K562 (cell line): Measurements from ENCODE around the gene USP1. TPM values are rescaled to one million over a fixed set of nuclear protein-coding genes. Genes with fewer than 3 reads are reported as not detected.

Source experiments
- ADNP ChIP-seq: fragments of 200-800 bp; sonication (Bioruptor generic); IDR thresholded peaks from 2 replicates; pipeline ENCODE4 v1.6.1; 2016; ENCODE audit warnings: missing genetic modification characterization, missing compliant biosample characterization
- CBX2 ChIP-seq: fragments of 200-600 bp; sonication (generic); IDR thresholded peaks from one replicate; pipeline ENCODE4 v1.6.1; 2012; ENCODE audit warnings: mild to moderate bottlenecking, low read length, inconsistent platforms; ENCODE audit not compliant: insufficient read depth, poor library complexity, severe bottlenecking
- DMBX1 ChIP-seq: fragments of 250-450 bp; sonication (Bioruptor Pico); IDR thresholded peaks from 2 replicates; pipeline ENCODE4 v1.8.0; 2022; ENCODE audit warnings: inconsistent platforms, mild to moderate bottlenecking, moderate library complexity, borderline replicate concordance
- EP300 ChIP-seq: IDR thresholded peaks from 2 replicates; pipeline ENCODE4 v1.6.1; 2012; ENCODE audit warnings: low read length, improper control_type of control experiment
- SLC30A9 ChIP-seq: fragments of 250-450 bp; sonication (Bioruptor Pico); IDR thresholded peaks from 2 replicates; pipeline ENCODE4 v1.8.0; 2022; ENCODE audit warnings: mild to moderate bottlenecking, moderate library complexity
- SUPT5H ChIP-seq: fragments of 450-650 bp; IDR thresholded peaks from 2 replicates; pipeline ENCODE4 v1.6.1; 2016
- ZBTB1 ChIP-seq: sonication (generic); formaldehyde crosslinking; IDR thresholded peaks from 2 replicates; pipeline ENCODE4 v1.8.1; 2023; ENCODE audit warnings: missing genetic modification reagents, low read depth, mild to moderate bottlenecking, borderline replicate concordance
- ZNF124 ChIP-seq: sonication (generic); formaldehyde crosslinking; IDR thresholded peaks from 2 replicates; pipeline ENCODE4 v1.8.1; 2022; ENCODE audit warnings: missing genetic modification reagents
- ZNF133 ChIP-seq: fragments of 250-450 bp; sonication (Bioruptor Pico); IDR thresholded peaks from 2 replicates; pipeline ENCODE4 v1.4.0; 2020; ENCODE audit warnings: mild to moderate bottlenecking
- ZNF253 ChIP-seq: fragments of 250-450 bp; sonication (Bioruptor Pico); conservative IDR thresholded peaks from 2 replicates; pipeline ENCODE4 v1.6.1; 2021; ENCODE audit warnings: mild to moderate bottlenecking
- ZNF318 ChIP-seq, 2 experiments: fragments of 450-650 bp; IDR thresholded peaks; 2 replicates each; pipeline ENCODE4 v1.6.1; 2016; ENCODE audit warnings: mild to moderate bottlenecking in 2 of 2, borderline replicate concordance in 1 of 2, low read depth in 1 of 2, moderate library complexity in 1 of 2
- ZNF740 ChIP-seq, 3 experiments: fragments of 200-800 bp in 1 of 3; sonication (Bioruptor generic) in 1 of 3; sonication (generic) in 1 of 3; formaldehyde crosslinking in 1 of 3; IDR thresholded peaks; 2 replicates each; pipeline versions ENCODE4 v1.6.1 to v1.8.0; 2016 to 2022; ENCODE audit warnings: mild to moderate bottlenecking in 2 of 3, missing compliant biosample characterization in 2 of 3, missing genetic modification characterization in 2 of 3, missing genetic modification reagents in 1 of 3
- polyA plus RNA-seq, 8 experiments: library from polyadenylated mRNA; depleted of rRNA in 4 of 8; stranded (reverse) in 5 of 8; unstranded in 3 of 8; fragments of >200 nt; fragmentation: Nextera tagmentation in 2 of 8; fragmentation: Illumina TruSeq in 1 of 8; extraction: Ambion mirVana in 2 of 8; extraction: Trizol in 1 of 8; gene quantifications; 2 replicates each; pipeline versions ENCODE4 v1.2.1 to v1.2.3, GENCODE V29; 2011 to 2014; ENCODE audit warnings: inconsistent platforms in 1 of 8, missing spikeins in 1 of 8
- total RNA-seq, 7 experiments: library from RNA; depleted of rRNA in 6 of 7; stranded (reverse); fragments of >200 nt in 6 of 7; fragmentation: Illumina TruSeq in 2 of 7; extraction: Trizol in 2 of 7; gene quantifications; 2 replicates each; pipeline versions ENCODE4 v1.2.1 to v1.2.3, GENCODE V29; 2011 to 2021; ENCODE audit warnings: low replicate concordance in 1 of 7

USP1 gene
- total and polyA plus RNA-seq, 9 of the 15 experiments (the other 6 are each of a cell fraction or from before 2014, with no cell fraction given): 27.3 to 87.9 (median 51.7) TPM

- no peak for TF ChIP-seq CBX2
- TF ChIP-seq SLC30A9 (CRISPR knock-in tag): no peak
- TF ChIP-seq ZNF318 (IDR thresholded peaks at IDR 0.05; ENCODE audit: borderline replicate concordance in 1 of 2, low read depth in 1 of 2): no peak
- no peak for TF ChIP-seq ZNF253 (CRISPR knock-in tag)
- peak; percentile 85 for TF ChIP-seq SUPT5H
- TF ChIP-seq ZNF740 (CRISPR knock-in tag; IDR thresholded peaks at IDR 0.05): no peak
- no peak for TF ChIP-seq ZNF740 (tag; IDR thresholded peaks at IDR 0.05)
- TF ChIP-seq ZNF124 (CRISPR knock-in tag): no peak
- TF ChIP-seq ZNF133 (CRISPR knock-in tag): no peak
- TF ChIP-seq ADNP (tag): no peak
- no peak; the same call in 1 of the 2 replicates for TF ChIP-seq EP300
- no peak for TF ChIP-seq DMBX1
- no peak; the same call in 1 of the 2 replicates for TF ChIP-seq ZBTB1 (CRISPR knock-in tag)
Measured at GRCh38 chr1:62436466-62437272, at the start of gene USP1 (continued).
